H1 (cell line): Measurements from ENCODE around the gene PGF. TPM values are rescaled to one million over a fixed set of nuclear protein-coding genes. Genes with fewer than 3 reads are reported as not detected.

Experiments
- CTCF ChIA-PET: fragments of 300-600 bp; sonication (Branson Sonifier 250); formaldehyde crosslinking; loops from one replicate; lab custom pipeline; 2021; ENCODE audit not compliant: partially characterized antibody; lab: Charles Lee
- POLR2A ChIA-PET: fragments of 300-600 bp; sonication (Branson Sonifier 250); formaldehyde crosslinking; loops from one replicate; lab custom pipeline; 2021; ENCODE audit warnings: inconsistent platforms; ENCODE audit not compliant: partially characterized antibody; lab: Charles Lee
- DNase-seq, 2 experiments: peaks; one replicate each; pipeline versions ENCODE4 v3.0.0 to v3.0.0-alpha.2; 2010 to 2022; ENCODE audit warnings: low spot score in 2 of 2, low read depth in 1 of 2, mixed read lengths in 1 of 2
- FAIRE-seq: peaks from 2 replicates; lab custom pipeline; 2011; peaks lifted over from hg19 to GRCh38; lab: Jason Lieb, UNC
- H2AFZ ChIP-seq: 2 replicates; pipeline ENCODE4 v1.8.1; 2012; ENCODE audit warnings: low read length, inconsistent platforms
- H2AK5ac ChIP-seq: 2 replicates; pipeline ENCODE4 v1.6.1; 2013; ENCODE audit warnings: low read depth, low read length
- H2BK120ac ChIP-seq: replicated peaks from 2 replicates; pipeline ENCODE3; 2013; ENCODE audit warnings: low read depth, low read length, inconsistent platforms
- H2BK12ac ChIP-seq: 2 replicates; pipeline ENCODE4 v1.6.1; 2013; ENCODE audit warnings: low read depth, low read length
- H2BK15ac ChIP-seq: 2 replicates; pipeline ENCODE4 v1.6.1; 2013; ENCODE audit warnings: low read length
- H2BK20ac ChIP-seq: 2 replicates; pipeline ENCODE4 v1.6.1; 2013; ENCODE audit warnings: low read length
- H2BK5ac ChIP-seq: 2 replicates; pipeline ENCODE4 v1.6.1; 2013; ENCODE audit warnings: low read depth, low read length
- H3K14ac ChIP-seq: 2 replicates; pipeline ENCODE4 v1.6.1; 2013; ENCODE audit warnings: inconsistent platforms; ENCODE audit not compliant: insufficient read length
- H3K18ac ChIP-seq: 2 replicates; pipeline ENCODE4 v1.6.1; 2013; ENCODE audit warnings: low read length; ENCODE audit errors: extremely low read depth
- H3K23ac ChIP-seq: 2 replicates; pipeline ENCODE4 v1.6.1; 2013; ENCODE audit warnings: inconsistent platforms; ENCODE audit not compliant: insufficient read length
- H3K23me2 ChIP-seq: 2 replicates; pipeline ENCODE4 v1.6.1; 2013; ENCODE audit warnings: low read depth, low read length
- H3K27ac ChIP-seq: 2 replicates; pipeline ENCODE4 v1.6.1; 2011; ENCODE audit warnings: low read depth, low read length, inconsistent platforms
- H3K27me3 ChIP-seq, 4 experiments: replicated peaks in 1 of 4; 1 replicate in 1 of 4; 2 replicates in 3 of 4; pipeline versions ENCODE4 v1.6.1 to v1.8.1; 2011 to 2013; ENCODE audit warnings: low read length in 3 of 4, mild to moderate bottlenecking in 3 of 4, inconsistent platforms in 2 of 4, mixed read lengths in 2 of 4, moderate library complexity in 1 of 4; ENCODE audit not compliant: control insufficient read depth in 3 of 4, insufficient read depth in 3 of 4; ENCODE audit errors: extremely low read depth in 1 of 4
- H3K36me3 ChIP-seq, 4 experiments: 2 replicates each; pipeline versions ENCODE4 v1.6.1 to v1.8.1; 2011 to 2013; ENCODE audit warnings: mild to moderate bottlenecking in 4 of 4, low read length in 3 of 4, moderate library complexity in 2 of 4, control low read depth in 1 of 4, inconsistent platforms in 1 of 4; ENCODE audit not compliant: insufficient read depth in 4 of 4, control insufficient read depth in 2 of 4
- H3K4ac ChIP-seq: replicated peaks from 2 replicates; pipeline ENCODE3; 2013; ENCODE audit warnings: low read length, low read depth, mixed read lengths, inconsistent platforms; ENCODE audit not compliant: insufficient read length
- H3K4me1 ChIP-seq, 4 experiments: replicated peaks in 1 of 4; 1 replicate in 1 of 4; 2 replicates in 3 of 4; pipeline versions ENCODE4 v1.6.1 to v1.8.1; 2011 to 2013; ENCODE audit warnings: low read length in 3 of 4, inconsistent platforms in 2 of 4, mixed read lengths in 1 of 4; ENCODE audit not compliant: insufficient read depth in 4 of 4, control insufficient read depth in 3 of 4
- H3K4me2 ChIP-seq, 2 experiments: 2 replicates each; pipeline versions ENCODE4 v1.6.1 to v1.8.1; 2011 to 2013; ENCODE audit warnings: low read depth in 2 of 2, low read length in 2 of 2, control low read depth in 1 of 2, inconsistent platforms in 1 of 2, mild to moderate bottlenecking in 1 of 2; ENCODE audit not compliant: insufficient read depth in 1 of 2
- H3K4me3 ChIP-seq, 4 experiments: fragments of 200-600, 300-600 bp in 1 of 4; sonication (generic), shearing (Covaris generic), sonication (Bioruptor Twin) in 1 of 4; 2 replicates each; pipeline versions ENCODE4 v1.5.1 to v1.8.1; 2011 to 2016; ENCODE audit warnings: low read length in 4 of 4, low read depth in 3 of 4, control low read depth in 2 of 4, inconsistent platforms in 2 of 4, mild to moderate bottlenecking in 2 of 4, mixed read lengths in 1 of 4, moderate library complexity in 1 of 4; ENCODE audit not compliant: insufficient read depth in 2 of 4; ENCODE audit errors: extremely low read depth in 1 of 4
- H3K56ac ChIP-seq: replicated peaks from 2 replicates; pipeline ENCODE3; 2013; ENCODE audit warnings: low read depth, mild to moderate bottlenecking, mixed read lengths, low read length, inconsistent platforms; ENCODE audit not compliant: insufficient read length
- H3K79me1 ChIP-seq: 2 replicates; pipeline ENCODE4 v1.6.1; 2013; ENCODE audit warnings: low read depth, low read length, control low read depth
- H3K79me2 ChIP-seq, 2 experiments: 2 replicates each; pipeline versions ENCODE4 v1.6.1 to v1.8.1; 2012 to 2013; ENCODE audit warnings: low read length in 2 of 2, mild to moderate bottlenecking in 2 of 2, inconsistent platforms in 1 of 2; ENCODE audit not compliant: insufficient read depth in 2 of 2, control insufficient read depth in 1 of 2
- H3K9ac ChIP-seq, 4 experiments: replicated peaks in 1 of 4; 1 replicate in 1 of 4; 2 replicates in 3 of 4; pipeline versions ENCODE4 v1.6.1 to v1.8.1; 2011 to 2013; ENCODE audit warnings: low read depth in 3 of 4, low read length in 3 of 4, control low read depth in 2 of 4, mild to moderate bottlenecking in 2 of 4, moderate library complexity in 2 of 4, inconsistent platforms in 1 of 4; ENCODE audit errors: extremely low read depth in 1 of 4
- H3K9me3 ChIP-seq, 2 experiments: 2 replicates each; pipeline versions ENCODE4 v1.6.1 to v1.8.1; 2012 to 2013; ENCODE audit warnings: mild to moderate bottlenecking in 2 of 2, moderate library complexity in 2 of 2, control low read depth in 1 of 2, inconsistent platforms in 1 of 2, low read depth in 1 of 2, low read length in 1 of 2, mixed read lengths in 1 of 2; ENCODE audit not compliant: insufficient read depth in 2 of 2
- H4K20me1 ChIP-seq, 2 experiments: replicated peaks in 1 of 2; 2 replicates each; pipeline versions ENCODE3 to v1.8.1; 2011 to 2013; ENCODE audit warnings: inconsistent platforms in 2 of 2, low read length in 2 of 2, mild to moderate bottlenecking in 1 of 2; ENCODE audit not compliant: insufficient read depth in 2 of 2, control insufficient read depth in 1 of 2
- H4K5ac ChIP-seq: 2 replicates; pipeline ENCODE4 v1.6.1; 2013; ENCODE audit warnings: low read length, low read depth, mixed read lengths, inconsistent platforms; ENCODE audit not compliant: insufficient read length
- H4K8ac ChIP-seq: 2 replicates; pipeline ENCODE4 v1.8.0; 2013; ENCODE audit warnings: mild to moderate bottlenecking, moderate library complexity, low read length, inconsistent platforms; ENCODE audit not compliant: insufficient read depth; ENCODE audit errors: extremely low read depth
- H4K91ac ChIP-seq: replicated peaks from 2 replicates; pipeline ENCODE3; 2013; ENCODE audit warnings: low read length, mixed read lengths, inconsistent platforms; ENCODE audit not compliant: insufficient read length
- BRCA1 ChIP-seq: IDR thresholded peaks from 2 replicates; pipeline ENCODE4 v1.6.1; 2012; ENCODE audit warnings: low read depth, low read length, improper control_type of control experiment
- CTCF ChIP-seq, 3 experiments: IDR thresholded peaks; 1 replicate in 2 of 3; 2 replicates in 1 of 3; pipeline versions ENCODE4 v1.5.1 to v1.6.1; 2011; ENCODE audit warnings: low read length in 3 of 3, mild to moderate bottlenecking in 3 of 3, inconsistent platforms in 2 of 3, low read depth in 1 of 3, moderate library complexity in 1 of 3; ENCODE audit not compliant: insufficient read depth in 1 of 3; ENCODE audit errors: control extremely low read depth in 1 of 3
- FOSL1 ChIP-seq: IDR thresholded peaks from 2 replicates; pipeline ENCODE4 v1.6.1; 2011; ENCODE audit warnings: mild to moderate bottlenecking, low read depth, low read length, moderate library complexity; ENCODE audit not compliant: insufficient read depth
- KDM1A ChIP-seq: fragments of 200-600, 300-600 bp; sonication (generic); IDR thresholded peaks from 2 replicates; pipeline ENCODE4 v1.7.1; 2016; ENCODE audit warnings: mild to moderate bottlenecking, low read length, borderline replicate concordance
- KDM5A ChIP-seq: fragments of 200-600 bp; IDR thresholded peaks from 2 replicates; pipeline ENCODE4 v1.7.1; 2012; ENCODE audit warnings: mild to moderate bottlenecking, low read length, inconsistent platforms, mixed read lengths
- POU5F1 ChIP-seq: IDR thresholded peaks from 2 replicates; pipeline ENCODE4 v1.6.1; 2011; ENCODE audit warnings: low read depth, mild to moderate bottlenecking, low read length, moderate library complexity
- SAP30 ChIP-seq: fragments of 300-600 bp; sonication (generic); IDR thresholded peaks from 2 replicates; pipeline ENCODE4 v1.7.1; 2012; ENCODE audit warnings: low read length, moderate library complexity, mild to moderate bottlenecking, inconsistent platforms; ENCODE audit not compliant: insufficient read depth, insufficient replicate concordance
- SIN3A ChIP-seq, 2 experiments: IDR thresholded peaks in 1 of 2; conservative IDR thresholded peaks in 1 of 2; 2 replicates each; pipeline ENCODE4 v1.6.1; 2011 to 2012; ENCODE audit warnings: low read length in 2 of 2, improper control_type of control experiment in 1 of 2, low read depth in 1 of 2, mild to moderate bottlenecking in 1 of 2
- SIRT6 ChIP-seq: IDR thresholded peaks from one replicate; pipeline ENCODE4 v1.7.1; 2012; ENCODE audit warnings: low read length, inconsistent platforms
- SRF ChIP-seq: IDR thresholded peaks from 2 replicates; pipeline ENCODE4 v1.6.1; 2011; ENCODE audit warnings: mild to moderate bottlenecking, low read depth, low read length, moderate library complexity
- ZNF274 ChIP-seq: IDR thresholded peaks from 2 replicates; pipeline ENCODE4 v1.7.0; 2012; ENCODE audit warnings: low read length, borderline replicate concordance; ENCODE audit errors: extremely low read depth
- WGBS, 2 experiments: shearing (Covaris generic) in 1 of 2; methylation state at CpG; one replicate each; pipeline versions ENCODE4 v1.1.6 to v1.1.7; 2013 to 2015; ENCODE audit warnings: low lambda C conversion rate in 2 of 2, mixed read lengths in 2 of 2, inconsistent platforms in 1 of 2, low coverage in 1 of 2, missing lambda C conversion rate in 1 of 2; ENCODE audit not compliant: insufficient replicate concordance in 2 of 2, insufficient coverage in 1 of 2, insufficient read length in 1 of 2; ENCODE audit errors: extremely low coverage in 1 of 2, missing lambda C conversion rate in 1 of 2; 5-methylcytosine and 5-hydroxymethylcytosine counted together
- polyA plus RNA-seq, 7 experiments: library from polyadenylated mRNA; depleted of rRNA in 3 of 7; stranded (reverse) in 5 of 7; unstranded in 2 of 7; fragments of >200 nt in 5 of 7; fragments of 200-250 nt in 2 of 7; gene quantifications; 1 replicate in 5 of 7; 2 replicates in 1 of 7; 4 replicates in 1 of 7; pipeline versions ENCODE4 v1.2.1 to v1.2.3, GENCODE V29; 2011 to 2013; ENCODE audit warnings: missing spikeins in 2 of 7, mixed read lengths in 2 of 7
- total RNA-seq: library from RNA; stranded (reverse); fragmentation: NEBNext Ultra II Directional; extraction: Animal tissue kit (Norgen Biotek cat#: 25700); gene quantifications from 2 replicates; pipeline ENCODE4 v1.2.1, GENCODE V29; 2021

The PGF gene
- total and polyA plus RNA-seq, 2 of the 8 experiments (the other 6 are each of a cell fraction or from before 2014, with no cell fraction given): 2.1 to 4.1 TPM

- no peak overlapping the region for H4K8ac ChIP-seq
- H3K4me3 ChIP-seq: no peak overlapping the region
- no peaks in the 10 kb centered on the region for H3K79me1 ChIP-seq
- ChIA-PET POLR2A (interaction anchor here (0.6 to 3.9 kb wide), 8 partner anchors 8 to 215 kb away, joined by 3 to 16 read pairs (median 3); partner anchors contain the start of genes NEK9 and RPS6KL1), CTCF (interaction anchor here (0.6 to 24.8 kb wide), 9 partner anchors 10 to 390 kb away, joined by 4 to 509 read pairs (median 8); partner anchors contain the start of gene RPS6KL1)
- WGBS, 2 experiments: 93% methylated on average over 3 of the region's 5 CpGs; no CpG with 5 or more reads in 1 of the 2 experiments
- no peak overlapping the region for H2BK12ac ChIP-seq
- H3K27ac ChIP-seq: no peak overlapping the region
- no peak overlapping the region for H3K14ac ChIP-seq
- no peaks in the 10 kb centered on the region for H3K27me3 ChIP-seq
- no peak overlapping the region for H2BK15ac ChIP-seq
- no peaks in the 10 kb centered on the region for H3K9me3 ChIP-seq
- H3K79me2 ChIP-seq: no peaks in the 10 kb centered on the region
- H2BK20ac ChIP-seq: no peak overlapping the region
- H2AK5ac ChIP-seq: no peak overlapping the region
- FAIRE-seq: no peak
- no peak overlapping the region for H3K4ac ChIP-seq
- H2BK5ac ChIP-seq: no peak overlapping the region
- no peak overlapping the region for H2BK120ac ChIP-seq
- H3K18ac ChIP-seq: no peak overlapping the region
- DNase-seq: no peak
- H3K23me2 ChIP-seq: no peaks in the 10 kb centered on the region
- no peak overlapping the region for H4K91ac ChIP-seq
- TF ChIP-seq KDM5A (no peak), SAP30 (no peak), ZNF274 (no peak), SIN3A (conservative IDR thresholded peaks at IDR 0.05 in 1 of 2, IDR thresholded peaks at IDR 0.05 in 1 of 2; ENCODE audit: low read depth in 1 of 2, low read length in 2 of 2) (no peak), CTCF (IDR thresholded peaks at IDR 0.05; ENCODE audit: control extremely low read depth in 1 of 3, insufficient read depth in 1 of 3, low read depth in 1 of 3, low read length in 3 of 3) (no peak), BRCA1 (no peak), FOSL1 (no peak), KDM1A (no peak), SRF (no peak), SIRT6 (no peak), POU5F1 (no peak)
- H3K4me1 ChIP-seq: no peaks in the 10 kb centered on the region; a peak in 1 of 7 replicates
- H4K20me1 ChIP-seq: peaks cover 0 to 3% of the 10 kb centered on the region in 2 experiments
- no peak overlapping the region for H4K5ac ChIP-seq
- H3K56ac ChIP-seq: no peak overlapping the region
- H3K4me2 ChIP-seq: no peak overlapping the region
- H3K9ac ChIP-seq: no peak overlapping the region
- H3K23ac ChIP-seq: no peak overlapping the region
- H2AFZ ChIP-seq: no peak overlapping the region
- no peaks in the 10 kb centered on the region for H3K36me3 ChIP-seq
These were observed 43.7 kb downstream of the PGF start for GRCh38 chr14:74911704-74912103.
